Kidney (tissue), 14 donors: ENCODE measurements around the gene GLCCI1. TPM values are rescaled to one million over a fixed set of nuclear protein-coding genes. Genes with fewer than 3 reads are reported as not detected.

Experiments
- DNase-seq, 5 donors: peaks; one replicate each; pipeline ENCODE4 v3.0.0-alpha.2; 2013 to 2020
- FAIRE-seq: peaks from 2 replicates; lab custom pipeline; 2012; peaks lifted over from hg19 to GRCh38; lab: Jason Lieb, UNC
- H3K27ac ChIP-seq, 2 donors: one replicate each; pipeline ENCODE4 v1.7.0; 2013; ENCODE audit warnings: low read depth in 2 of 2, low read length in 2 of 2, inconsistent platforms in 1 of 2
- H3K27me3 ChIP-seq: one replicate; pipeline ENCODE4 v1.7.1; 2013; ENCODE audit warnings: low read length, inconsistent platforms; ENCODE audit not compliant: control insufficient read depth, insufficient read depth
- H3K36me3 ChIP-seq, 3 donors: one replicate each; pipeline versions ENCODE4 v1.7.0 to v1.7.1; 2013; ENCODE audit warnings: low read length in 3 of 3, control low read depth in 1 of 3, inconsistent platforms in 1 of 3; ENCODE audit not compliant: insufficient read depth in 3 of 3, control insufficient read depth in 2 of 3
- H3K4me1 ChIP-seq, 3 donors: one replicate each; pipeline versions ENCODE4 v1.7.0 to v1.7.1; 2013; ENCODE audit warnings: low read length in 3 of 3, inconsistent platforms in 1 of 3, low read depth in 1 of 3; ENCODE audit not compliant: control insufficient read depth in 2 of 3, insufficient read depth in 2 of 3
- H3K4me3 ChIP-seq, 3 donors: one replicate each; pipeline versions ENCODE4 v1.7.0 to v1.8.1; 2013; ENCODE audit warnings: low read length in 3 of 3, control low read depth in 1 of 3, inconsistent platforms in 1 of 3
- H3K9ac ChIP-seq, 3 donors: one replicate each; pipeline versions ENCODE4 v1.7.0 to v1.7.1; 2013; ENCODE audit warnings: low read length in 3 of 3, control low read depth in 1 of 3, inconsistent platforms in 1 of 3
- H3K9me3 ChIP-seq, 3 donors: one replicate each; pipeline versions ENCODE4 v1.7.0 to v1.7.1; 2013; ENCODE audit warnings: low read length in 3 of 3, control low read depth in 1 of 3, inconsistent platforms in 1 of 3; ENCODE audit not compliant: control insufficient read depth in 2 of 3, insufficient read depth in 1 of 3
- CTCF ChIP-seq: IDR thresholded peaks from 3 replicates; pipeline ENCODE4 v1.5.1; 2012; ENCODE audit warnings: mild to moderate bottlenecking, moderate library complexity, borderline replicate concordance; ENCODE audit not compliant: insufficient read depth; ENCODE audit errors: extremely low read depth
- intact Hi-C: fragments of 100-400 bp; cut with DNase I; formaldehyde crosslinking; loops from one replicate; pipeline ENCODE4 v1.11.1; 2022
- polyA plus RNA-seq: library from polyadenylated mRNA; stranded (reverse); fragments of 350-450 nt; fragmentation: Illumina TruSeq; extraction: RNeasy Lipid Tissue Mini Kit (QIAGEN cat#74804); gene quantifications from one replicate; pipeline ENCODE4 v1.2.3, GENCODE V29; 2014; ENCODE audit warnings: low read depth, low replicate concordance; ENCODE audit not compliant: insufficient read depth
- total RNA-seq: library from RNA; stranded (reverse); fragmentation: NEBNext Ultra II Directional; extraction: Animal tissue kit (Norgen Biotek cat#: 25700); gene quantifications from one replicate; pipeline ENCODE4 v1.2.1, GENCODE V29; 2021
- donor health status: control.
- donor health status: control.
- donor health status: control.
- donor health status: control.
- donor health status: control.
- donor health status: DM: yes; HTN: yes; CAD: no.
- donor health status: Normal renal cell carcinoma (clear cell type).

GLCCI1 gene
- total and polyA plus RNA-seq, 2 donors from 2014 or later = 3.0 to 25.2 TPM

DNA sequence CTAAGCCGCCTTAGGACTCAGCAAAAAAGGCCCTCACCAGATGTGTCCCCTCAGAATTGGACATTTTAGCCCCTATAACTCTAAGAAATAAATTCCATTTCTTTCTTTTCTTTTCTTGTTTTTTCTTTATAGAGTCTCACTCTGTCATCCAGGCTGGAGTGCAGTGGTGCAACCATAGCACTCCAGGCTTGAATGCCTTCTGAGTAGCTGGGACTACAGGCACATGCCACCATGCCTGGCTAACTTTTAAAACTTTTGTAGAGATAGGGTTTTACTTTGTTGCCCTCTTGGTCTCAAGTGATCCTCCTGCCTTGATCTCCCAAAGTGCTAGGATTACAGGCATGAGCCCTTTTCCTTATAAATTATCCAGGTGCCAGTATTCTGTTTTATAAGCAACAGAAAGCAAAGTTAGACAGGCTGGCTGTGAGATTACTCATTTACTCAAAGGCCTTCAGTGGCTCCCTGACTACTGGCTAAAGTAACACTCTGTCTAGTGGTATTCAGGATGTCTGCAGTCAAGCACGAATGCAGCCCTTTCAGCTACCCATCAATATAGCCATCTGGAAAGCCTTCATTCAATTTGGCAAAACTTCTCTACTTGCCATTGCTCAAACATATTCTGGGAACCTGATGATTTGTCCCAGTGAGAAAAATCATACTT is 164.7 kb downstream of the GLCCI1 start:
- H3K9me3 ChIP-seq = no peaks in the 10 kb centered on the region
- FAIRE-seq (no peak), DNase-seq (peak in 3 of 5 donors; percentile 42 to 69 (median 67))
- H3K4me1 ChIP-seq = peaks cover 3 to 45% (median 14%) of the 10 kb centered on the region in 3 donors
- H3K4me3 ChIP-seq = no peak overlapping the region
- H3K36me3 ChIP-seq = peaks cover 0 to 5% (median 0%) of the 10 kb centered on the region in 3 donors
- H3K9ac ChIP-seq = no peak overlapping the region
- H3K27ac ChIP-seq = peak overlapping the region; percentile 49 to 61
- intact Hi-C loops = no loop called here
- H3K27me3 ChIP-seq = no peaks in the 10 kb centered on the region
- no peak for TF ChIP-seq CTCF

DNA sequence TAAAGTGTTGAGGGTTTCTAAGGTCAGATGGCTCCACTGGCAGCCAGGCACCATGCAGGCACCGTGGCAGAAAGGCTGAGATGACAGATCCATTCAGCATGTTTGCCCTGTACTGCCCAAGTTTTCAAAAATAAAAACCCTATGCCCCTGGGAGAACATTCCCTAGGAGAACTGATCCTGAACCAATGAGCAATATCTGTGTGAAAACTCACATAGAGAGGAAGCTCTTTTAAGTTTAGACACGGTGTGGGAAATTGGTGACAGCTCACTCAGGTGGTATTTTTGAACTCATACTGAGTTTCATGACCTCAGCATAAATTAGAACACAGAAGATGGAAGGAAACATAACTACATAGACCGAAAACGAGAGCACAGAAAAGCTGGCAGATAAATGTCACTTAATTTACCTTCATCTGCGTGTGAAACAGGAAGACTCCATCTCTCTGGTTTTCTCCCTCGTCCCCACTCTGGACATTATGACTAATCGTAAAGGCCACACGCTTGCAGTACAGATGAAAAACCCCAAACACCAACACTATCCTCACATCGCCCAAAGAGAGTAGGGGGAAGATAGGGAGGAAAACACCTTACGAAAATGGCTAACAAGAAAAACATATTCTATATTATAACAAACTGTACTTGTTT is 165.6 kb downstream of the GLCCI1 start:
- FAIRE-seq = no peak
- H3K27me3 ChIP-seq = no peaks in the 10 kb centered on the region
- no peak overlapping the region for H3K4me3 ChIP-seq
- peaks cover 3 to 46% (median 14%) of the 10 kb centered on the region in 3 donors for H3K4me1 ChIP-seq
- no peak overlapping the region for H3K9ac ChIP-seq
- H3K9me3 ChIP-seq = no peaks in the 10 kb centered on the region
- intact Hi-C loops = no loop called here
- H3K27ac ChIP-seq = peak overlapping the region; percentile 40 to 75
- peak in 2 of 5 donors; percentile 51 to 61 for DNase-seq
- no peak for TF ChIP-seq CTCF
- H3K36me3 ChIP-seq = peaks cover 0 to 5% (median 0%) of the 10 kb centered on the region in 3 donors

DNA sequence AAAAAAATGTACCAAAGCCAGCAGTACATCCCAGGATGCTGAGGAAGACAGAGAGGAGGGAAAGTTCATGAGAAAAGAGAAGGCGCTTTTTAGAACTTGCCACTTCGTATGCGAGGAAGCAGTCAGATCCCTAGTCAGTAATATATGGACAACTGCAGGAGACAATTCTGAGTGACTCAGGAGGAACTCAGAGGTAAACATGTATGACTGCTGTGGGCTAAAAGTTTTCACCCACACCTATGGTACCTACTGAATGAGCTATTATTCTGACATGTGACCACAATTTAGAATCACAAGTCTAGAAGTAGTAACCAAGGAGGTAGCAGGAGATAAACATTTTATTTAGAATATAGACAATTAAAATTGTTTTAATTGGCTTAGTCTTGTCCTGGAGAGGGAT is 166.8 kb downstream of the GLCCI1 start:
- intact Hi-C loops = no loop called here
- H3K9ac ChIP-seq = no peak overlapping the region
- no peaks in the 10 kb centered on the region for H3K27me3 ChIP-seq
- H3K9me3 ChIP-seq = no peaks in the 10 kb centered on the region
- H3K4me3 ChIP-seq = no peak overlapping the region
- no peak for TF ChIP-seq CTCF
- peak overlapping the region in 1 of 2 donors; percentile 63 for H3K27ac ChIP-seq
- H3K36me3 ChIP-seq = peaks cover 0 to 9% (median 0%) of the 10 kb centered on the region in 3 donors
- no peak for FAIRE-seq
- DNase-seq = no peak
- peaks cover 3 to 46% (median 14%) of the 10 kb centered on the region in 3 donors for H3K4me1 ChIP-seq
